ENCODE data around the gene NEK6.

DNA sequence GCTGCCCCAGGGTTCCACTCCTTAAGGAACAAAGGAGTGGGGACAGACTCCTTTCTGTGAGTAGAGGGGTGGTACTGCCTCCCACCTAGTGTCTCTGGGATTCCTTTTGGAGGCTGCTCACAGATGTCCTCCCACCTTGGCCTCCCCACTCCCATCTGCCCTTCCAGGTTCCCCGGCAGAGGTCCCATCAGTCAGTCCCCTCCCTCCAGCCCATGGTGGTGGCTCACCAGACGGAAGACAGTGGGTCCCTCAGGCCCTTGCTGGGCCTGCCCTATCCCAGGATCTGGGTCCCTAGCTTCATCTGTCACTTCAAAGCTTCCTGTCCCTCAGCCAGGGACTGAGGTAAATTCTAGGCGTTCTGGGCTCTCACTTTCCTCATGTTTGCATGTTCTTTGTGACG lies 35.6 kb upstream of the NEK6 start:
- TF ChIP-seq, protein P1, sequence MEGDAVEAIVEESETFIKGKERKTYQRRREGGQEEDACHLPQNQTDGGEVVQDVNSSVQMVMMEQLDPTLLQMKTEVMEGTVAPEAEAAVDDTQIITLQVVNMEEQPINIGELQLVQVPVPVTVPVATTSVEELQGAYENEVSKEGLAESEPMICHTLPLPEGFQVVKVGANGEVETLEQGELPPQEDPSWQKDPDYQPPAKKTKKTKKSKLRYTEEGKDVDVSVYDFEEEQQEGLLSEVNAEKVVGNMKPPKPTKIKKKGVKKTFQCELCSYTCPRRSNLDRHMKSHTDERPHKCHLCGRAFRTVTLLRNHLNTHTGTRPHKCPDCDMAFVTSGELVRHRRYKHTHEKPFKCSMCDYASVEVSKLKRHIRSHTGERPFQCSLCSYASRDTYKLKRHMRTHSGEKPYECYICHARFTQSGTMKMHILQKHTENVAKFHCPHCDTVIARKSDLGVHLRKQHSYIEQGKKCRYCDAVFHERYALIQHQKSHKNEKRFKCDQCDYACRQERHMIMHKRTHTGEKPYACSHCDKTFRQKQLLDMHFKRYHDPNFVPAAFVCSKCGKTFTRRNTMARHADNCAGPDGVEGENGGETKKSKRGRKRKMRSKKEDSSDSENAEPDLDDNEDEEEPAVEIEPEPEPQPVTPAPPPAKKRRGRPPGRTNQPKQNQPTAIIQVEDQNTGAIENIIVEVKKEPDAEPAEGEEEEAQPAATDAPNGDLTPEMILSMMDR (IDR thresholded peaks at IDR 0.05) = no peak
- TF ChIP-seq EP300 (IDR thresholded peaks at IDR 0.05) (no peak), POLR2A (IDR thresholded peaks at IDR 0.05) (no peak)

Data from tibial nerve (tissue), 4 donors.